Activated naive CD4-positive, alpha-beta T cell treated with anti-CD3 and anti-CD28 coated beads, Interleukin-2, amount 50 U/mL, for 24 hours (primary cell): ENCODE data around the gene CTSV.
"Not testable (repeated sequence)": the region's sequence is repeated elsewhere in the genome, so short reads cannot be mapped to it uniquely, and the experiment has no call there.

ENCODE experiments used
- H3K27ac Mint-ChIP-seq: one replicate; pipeline ENCODE4 v1.8.0; 2021; ENCODE audit warnings: mild to moderate bottlenecking, mixed read lengths
- H3K27me3 Mint-ChIP-seq: one replicate; pipeline ENCODE4 v1.8.0; 2021; ENCODE audit warnings: mixed read lengths
- H3K36me3 Mint-ChIP-seq: one replicate; pipeline ENCODE4 v1.8.0; 2021; ENCODE audit warnings: mixed read lengths
- H3K4me1 Mint-ChIP-seq: one replicate; pipeline ENCODE4 v1.8.0; 2021; ENCODE audit warnings: mixed read lengths
- H3K4me3 Mint-ChIP-seq: one replicate; pipeline ENCODE4 v1.8.0; 2021; ENCODE audit warnings: mild to moderate bottlenecking, mixed read lengths
- H3K9me3 Mint-ChIP-seq: one replicate; pipeline ENCODE4 v1.8.0; 2021; ENCODE audit warnings: mixed read lengths

Gene CTSV

GRCh38 chr9:96997009-96997701, 41.8 kb downstream of the CTSV start:
- H3K36me3 Mint-ChIP-seq, H3K27me3 Mint-ChIP-seq, H3K9me3 Mint-ChIP-seq, H3K4me3 Mint-ChIP-seq, H3K27ac Mint-ChIP-seq: not testable (repeated sequence)
- peaks cover 45% of the 10 kb centered on the region for H3K4me1 Mint-ChIP-seq

GRCh38 chr9:96994531-96995016, 44.4 kb downstream of the CTSV start:
- not testable (repeated sequence) for H3K27ac Mint-ChIP-seq, H3K4me3 Mint-ChIP-seq, H3K36me3 Mint-ChIP-seq, H3K9me3 Mint-ChIP-seq, H3K27me3 Mint-ChIP-seq
- H3K4me1 Mint-ChIP-seq: peaks cover 34% of the 10 kb centered on the region

GRCh38 chr9:96992303-96992702, 46.6 kb downstream of the CTSV start:
- not testable (repeated sequence) for H3K27ac Mint-ChIP-seq, H3K4me3 Mint-ChIP-seq, H3K9me3 Mint-ChIP-seq, H3K27me3 Mint-ChIP-seq, H3K36me3 Mint-ChIP-seq
- H3K4me1 Mint-ChIP-seq: peaks cover 31% of the 10 kb centered on the region

GRCh38 chr9:96989747-96990318, 49.1 kb downstream of the CTSV start:
- H3K4me1 Mint-ChIP-seq: peaks cover 37% of the 10 kb centered on the region
- H3K27me3 Mint-ChIP-seq, H3K36me3 Mint-ChIP-seq, H3K9me3 Mint-ChIP-seq: not testable (repeated sequence)
- H3K27ac Mint-ChIP-seq: peak overlapping the region; percentile 2
- H3K4me3 Mint-ChIP-seq: peak overlapping the region; percentile 0

- H3K4me3 Mint-ChIP-seq, H3K36me3 Mint-ChIP-seq, H3K27ac Mint-ChIP-seq, H3K27me3 Mint-ChIP-seq, H3K9me3 Mint-ChIP-seq: not testable (repeated sequence)
- peaks cover 26% of the 10 kb centered on the region for H3K4me1 Mint-ChIP-seq
Measured at GRCh38 chr9:96984887-96985286, 54.1 kb downstream of the CTSV start.

- not testable (repeated sequence) for H3K4me3 Mint-ChIP-seq, H3K9me3 Mint-ChIP-seq, H3K27me3 Mint-ChIP-seq, H3K27ac Mint-ChIP-seq, H3K36me3 Mint-ChIP-seq
- peaks cover 22% of the 10 kb centered on the region for H3K4me1 Mint-ChIP-seq
Measured at GRCh38 chr9:96984139-96984538, 54.8 kb downstream of the CTSV start.

GRCh38 chr9:96983496-96984122, 55.3 kb downstream of the CTSV start:
- H3K27ac Mint-ChIP-seq, H3K9me3 Mint-ChIP-seq, H3K36me3 Mint-ChIP-seq, H3K27me3 Mint-ChIP-seq, H3K4me3 Mint-ChIP-seq: not testable (repeated sequence)
- H3K4me1 Mint-ChIP-seq: peaks cover 21% of the 10 kb centered on the region
